Spinal cord (tissue), 10 donors: Measurements from ENCODE around the gene GOSR2. TPM values are rescaled to one million over a fixed set of nuclear protein-coding genes. Genes with fewer than 3 reads are reported as not detected.

ENCODE experiments used
- DNase-seq, 6 donors: peaks; one replicate each; pipeline versions ENCODE4 v3.0.0 to v3.0.0-alpha.2; 2013 to 2015; ENCODE audit warnings: low spot score in 6 of 6, low read depth in 4 of 6
- H3K27ac ChIP-seq: one replicate; pipeline ENCODE4 v1.5.1; 2013; ENCODE audit warnings: low read depth, low read length, control low read depth
- H3K27me3 ChIP-seq: one replicate; pipeline ENCODE4 v1.6.1; 2013; ENCODE audit warnings: low read length; ENCODE audit not compliant: control insufficient read depth, insufficient read depth
- H3K36me3 ChIP-seq: one replicate; pipeline ENCODE4 v1.6.1; 2013; ENCODE audit warnings: low read length; ENCODE audit not compliant: control insufficient read depth, insufficient read depth
- H3K4me1 ChIP-seq: one replicate; pipeline ENCODE4 v1.6.1; 2013; ENCODE audit warnings: low read length; ENCODE audit not compliant: control insufficient read depth, insufficient read depth
- H3K4me3 ChIP-seq: one replicate; pipeline ENCODE4 v1.5.1; 2013; ENCODE audit warnings: low read depth, low read length, control low read depth
- H3K9me3 ChIP-seq: one replicate; pipeline ENCODE4 v1.6.1; 2013; ENCODE audit warnings: low read length; ENCODE audit not compliant: control insufficient read depth, insufficient read depth
- WGBS: methylation state at CpG from one replicate; pipeline ENCODE4 v1.1.5; 2013; ENCODE audit warnings: missing lambda C conversion rate; ENCODE audit not compliant: insufficient coverage; 5-methylcytosine and 5-hydroxymethylcytosine counted together
- polyA plus RNA-seq, 2 donors: library from polyadenylated mRNA; unstranded; fragments of 120-200 nt; gene quantifications; one replicate each; pipeline ENCODE4 v1.2.1, GENCODE V29; 2013; ENCODE audit not compliant: insufficient read length in 2 of 2
- total RNA-seq, 2 donors: library from RNA; depleted of rRNA in 1 of 2; stranded (reverse); fragments of 120-200 nt in 1 of 2; fragments of >200 nt in 1 of 2; gene quantifications; one replicate each; pipeline versions ENCODE4 v1.2.3 to v1.2.4, GENCODE V29; 2013 to 2014
- donor health status: healthy.

The GOSR2 gene
- total and polyA plus RNA-seq, 4 donors: 42.1 to 56.4 (median 46.8) TPM

DNA sequence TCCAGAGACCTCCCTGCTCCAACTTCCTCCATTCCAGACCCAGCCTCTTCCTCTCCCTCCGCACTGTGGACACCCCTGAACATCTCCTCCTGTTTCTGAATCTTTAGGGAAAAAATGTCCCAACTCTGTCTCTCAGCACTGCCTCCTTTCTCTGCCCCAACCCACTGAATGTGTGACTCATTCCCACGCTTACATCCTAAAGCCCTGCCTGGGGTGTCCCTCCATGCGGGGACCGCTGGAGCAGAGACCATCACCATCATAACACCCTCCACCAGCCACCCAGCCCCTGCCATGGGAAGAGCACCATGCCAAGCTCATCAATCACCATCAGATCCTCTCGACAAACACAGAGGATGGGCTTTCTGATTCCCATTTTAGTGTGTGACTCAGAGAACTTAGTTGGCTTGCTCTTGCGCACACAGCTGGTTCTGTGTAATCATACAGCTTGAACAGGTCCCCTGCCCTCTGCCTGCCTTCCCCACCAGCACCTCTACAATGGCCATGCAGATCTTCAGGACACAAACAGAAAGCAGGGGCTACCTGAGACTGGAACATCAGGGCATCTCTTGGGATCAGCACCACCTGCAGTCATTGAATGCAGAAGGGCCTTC, 45.4 kb downstream of the GOSR2 start:
- Histone ChIP-seq H3K36me3 (no peaks in the 10 kb centered on the region), H3K27ac (no peak overlapping the region), H3K4me3 (no peak overlapping the region), H3K9me3 (no peaks in the 10 kb centered on the region), H3K27me3 (no peaks in the 10 kb centered on the region), H3K4me1 (no peaks in the 10 kb centered on the region)
- 92% methylated on average over 6 of the region's 6 CpGs for WGBS
- DNase-seq: no peak

DNA sequence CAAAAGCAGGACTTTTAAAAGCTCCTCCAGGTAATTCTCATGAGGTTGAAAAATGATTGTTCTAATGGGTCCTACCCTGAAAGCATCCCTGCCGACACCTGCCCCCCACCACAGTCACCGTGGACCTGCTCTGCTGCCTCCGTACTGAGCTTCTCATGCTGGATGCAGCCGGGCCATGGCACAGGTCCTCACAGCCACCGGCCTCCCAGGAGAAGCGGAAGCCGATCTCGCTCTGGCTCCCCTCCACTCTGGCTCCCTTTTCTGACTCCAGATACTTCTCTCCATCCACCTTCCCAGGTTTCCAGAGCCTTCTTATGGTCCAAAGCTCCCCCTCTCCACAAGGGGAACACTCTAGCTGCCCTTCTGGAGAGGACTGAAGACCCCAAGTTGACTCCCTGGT, 45.9 kb downstream of the GOSR2 start:
- H3K27me3 ChIP-seq: no peaks in the 10 kb centered on the region
- no peaks in the 10 kb centered on the region for H3K9me3 ChIP-seq
- H3K36me3 ChIP-seq: no peaks in the 10 kb centered on the region
- H3K4me3 ChIP-seq: no peak overlapping the region
- 95% methylated on average over 8 of the region's 8 CpGs for WGBS
- H3K27ac ChIP-seq: no peak overlapping the region
- no peak for DNase-seq
- no peaks in the 10 kb centered on the region for H3K4me1 ChIP-seq

DNA sequence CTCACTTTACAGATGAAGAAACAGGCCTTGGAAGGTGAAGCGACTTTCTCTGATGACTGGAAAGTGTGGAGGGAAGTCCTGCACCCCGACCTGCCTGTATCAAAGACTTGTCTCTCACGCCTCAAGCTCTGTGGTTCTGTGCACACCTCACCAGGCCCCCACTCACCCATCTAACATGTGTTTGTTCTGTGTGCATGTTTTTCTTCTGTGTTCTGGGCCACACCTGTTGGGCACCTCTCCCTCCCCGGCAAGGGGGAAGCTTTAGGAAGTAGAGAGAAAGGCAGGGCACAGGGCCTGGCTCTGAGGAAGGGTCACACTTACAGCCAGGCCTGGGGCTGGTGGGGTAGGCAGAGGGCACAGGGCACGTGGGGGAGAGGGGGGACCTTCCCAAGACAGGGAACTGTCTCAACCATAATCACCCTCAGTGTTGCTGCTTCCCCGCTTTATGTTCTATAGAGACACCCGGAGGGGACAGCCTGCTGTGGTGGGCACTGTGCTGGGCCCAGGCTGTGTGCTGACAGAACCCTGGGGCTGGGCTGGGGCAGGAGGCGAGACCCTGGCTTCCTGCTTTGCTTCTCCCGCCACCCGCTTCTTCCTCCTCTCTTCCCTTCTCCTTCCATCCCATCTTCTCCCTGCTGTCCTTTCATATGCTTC, 48.8 kb downstream of the GOSR2 start:
- Histone ChIP-seq H3K27ac (no peak overlapping the region), H3K9me3 (no peaks in the 10 kb centered on the region), H3K27me3 (peaks cover 2% of the 10 kb centered on the region), H3K36me3 (no peaks in the 10 kb centered on the region), H3K4me3 (no peak overlapping the region), H3K4me1 (no peaks in the 10 kb centered on the region)
- 94% methylated on average over 7 of the region's 10 CpGs for WGBS
- DNase-seq: no peak

DNA sequence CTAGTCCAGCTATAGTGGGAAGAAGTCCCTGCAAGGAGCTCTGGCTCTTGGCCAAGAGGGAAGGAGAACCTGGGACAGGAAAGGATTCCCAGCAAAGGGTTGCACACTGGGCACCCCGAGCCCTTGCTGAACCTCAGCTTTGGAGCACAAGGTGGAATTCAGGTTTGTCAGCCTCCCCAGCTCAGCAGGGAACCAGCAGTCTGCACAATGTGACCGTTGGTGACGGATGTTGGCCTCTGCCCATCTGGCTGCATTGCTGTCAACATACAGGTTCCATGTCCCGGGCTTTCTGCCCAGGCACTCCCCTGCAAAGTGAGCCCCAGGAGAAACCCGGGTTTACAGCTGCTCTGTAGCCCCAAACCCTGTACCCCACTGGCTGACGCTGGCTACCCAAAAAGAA, 49.4 kb downstream of the GOSR2 start:
- Histone ChIP-seq H3K9me3 (no peaks in the 10 kb centered on the region), H3K4me1 (peaks cover 5% of the 10 kb centered on the region), H3K27me3 (peaks cover 7% of the 10 kb centered on the region), H3K4me3 (no peak overlapping the region), H3K27ac (no peak overlapping the region), H3K36me3 (no peaks in the 10 kb centered on the region)
- WGBS: 55% methylated on average over 6 of the region's 6 CpGs
- DNase-seq: peak in 1 of 6 donors; percentile 25

DNA sequence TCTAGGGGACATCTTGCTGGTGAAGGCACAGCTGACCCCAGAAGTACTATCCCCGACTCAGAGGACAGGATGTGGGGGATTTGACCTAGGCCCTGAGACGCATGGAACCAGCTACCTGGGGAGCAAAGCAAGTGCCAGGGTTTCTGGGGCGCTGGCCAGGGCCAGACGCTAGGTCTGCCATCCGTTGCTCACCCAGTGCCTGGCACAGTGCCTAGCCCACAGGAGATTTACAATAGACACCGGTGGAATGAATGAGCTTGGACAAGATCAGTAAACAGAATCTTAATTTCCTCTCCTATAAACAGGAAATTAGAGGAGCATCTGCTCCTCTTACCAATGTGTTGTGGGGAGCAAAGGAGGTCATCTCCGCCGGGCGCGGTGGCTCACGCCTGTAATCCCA, 51.1 kb downstream of the GOSR2 start:
- H3K36me3 ChIP-seq: no peaks in the 10 kb centered on the region
- WGBS: 90% methylated on average over 3 of the region's 11 CpGs
- DNase-seq: no peak
- H3K4me1 ChIP-seq: peaks cover 15% of the 10 kb centered on the region
- no peak overlapping the region for H3K27ac ChIP-seq
- H3K27me3 ChIP-seq: peaks cover 19% of the 10 kb centered on the region
- H3K4me3 ChIP-seq: no peak overlapping the region
- H3K9me3 ChIP-seq: no peaks in the 10 kb centered on the region

DNA sequence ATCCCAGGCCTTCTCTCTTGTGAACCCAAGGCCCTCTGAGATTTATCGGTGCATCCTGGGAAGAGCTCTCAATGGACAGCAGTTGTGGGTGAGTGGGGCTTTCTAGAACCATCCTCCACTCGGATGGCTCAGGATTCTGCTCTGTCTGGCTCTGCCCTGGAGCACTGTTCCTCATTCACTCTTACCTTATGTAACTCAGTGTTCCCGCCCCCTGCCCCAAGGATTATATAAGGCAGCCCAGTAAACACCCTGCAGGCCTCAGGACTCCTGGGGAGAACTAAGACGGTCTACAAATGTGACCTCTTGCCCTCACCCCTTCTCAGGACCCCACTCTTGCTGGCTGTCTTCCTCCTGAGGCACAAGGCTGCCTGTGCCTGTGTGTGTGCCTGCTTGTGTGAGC, 52.3 kb downstream of the GOSR2 start:
- no peak overlapping the region for H3K27ac ChIP-seq

DNA sequence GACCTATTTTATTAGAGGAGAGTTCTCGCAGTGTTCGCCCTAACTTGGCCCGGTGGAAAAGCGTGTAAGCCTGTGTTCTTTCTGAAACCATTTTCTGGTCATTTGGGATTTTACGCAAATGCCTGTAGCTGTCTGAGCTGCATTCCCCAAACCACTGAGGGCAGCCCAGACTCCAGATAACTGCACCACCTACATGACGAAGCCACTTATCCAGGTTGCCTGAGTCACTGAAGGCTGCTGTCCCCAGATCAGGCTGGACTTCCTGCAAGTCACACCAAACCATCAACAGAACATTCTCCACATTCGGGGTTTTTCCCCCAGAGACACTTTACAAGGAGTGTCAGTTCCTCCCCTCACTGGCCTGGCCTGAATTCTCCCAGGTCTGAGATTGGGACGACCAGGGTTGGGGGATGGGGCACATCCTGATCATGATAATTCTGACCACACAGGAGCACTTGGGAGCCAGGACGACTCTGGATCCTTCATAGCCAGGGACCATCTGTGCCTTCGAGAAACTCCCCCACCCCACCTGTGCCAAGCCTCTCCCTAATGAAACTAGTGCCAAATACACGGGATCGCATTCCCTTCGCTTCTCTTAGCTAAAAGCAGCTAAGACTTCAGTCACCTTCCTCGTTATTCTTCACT, 53.8 kb downstream of the GOSR2 start:
- no peaks in the 10 kb centered on the region for H3K36me3 ChIP-seq
- no peak overlapping the region for H3K4me3 ChIP-seq
- WGBS: 71% methylated on average over 9 of the region's 14 CpGs
- H3K27me3 ChIP-seq: peaks cover 37% of the 10 kb centered on the region
- DNase-seq: peak in 1 of 6 donors; percentile 41
- H3K9me3 ChIP-seq: no peaks in the 10 kb centered on the region
- H3K4me1 ChIP-seq: peaks cover 21% of the 10 kb centered on the region
- H3K27ac ChIP-seq: no peak overlapping the region

More for the DNA sequence above, 52.3 kb downstream of the GOSR2 start:
- Histone ChIP-seq H3K36me3 (no peaks in the 10 kb centered on the region), H3K4me1 (peaks cover 21% of the 10 kb centered on the region), H3K4me3 (no peak overlapping the region), H3K27me3 (peaks cover 29% of the 10 kb centered on the region), H3K9me3 (no peaks in the 10 kb centered on the region)
- no peak for DNase-seq
- 83% methylated on average over 2 of the region's 4 CpGs for WGBS

DNA sequence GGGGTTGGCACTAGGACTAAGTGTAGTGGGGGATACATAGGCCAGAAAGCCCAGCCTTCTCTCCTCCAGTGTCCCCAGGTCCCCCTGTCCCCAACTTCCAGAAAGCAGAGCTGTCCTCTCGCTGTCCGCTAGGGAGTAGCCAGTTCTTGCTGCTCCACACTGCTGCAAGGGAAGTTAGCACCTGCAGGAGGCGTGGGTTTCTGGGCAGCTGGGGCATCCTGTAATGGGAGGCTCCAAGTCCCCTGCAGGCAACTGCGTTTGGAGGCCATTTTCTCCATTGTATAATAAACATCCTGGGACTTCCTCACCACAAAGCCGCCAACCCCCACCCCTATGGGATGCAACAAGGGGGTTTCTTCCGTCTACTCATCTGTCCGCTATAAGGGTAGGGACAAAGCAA, 54.4 kb downstream of the GOSR2 start:
- no peak overlapping the region for H3K27ac ChIP-seq
- peaks cover 37% of the 10 kb centered on the region for H3K27me3 ChIP-seq
- H3K36me3 ChIP-seq: no peaks in the 10 kb centered on the region
- H3K9me3 ChIP-seq: no peaks in the 10 kb centered on the region
- peak in 2 of 6 donors; percentile 21 to 42 for DNase-seq
- 50% methylated on average over 2 of the region's 7 CpGs for WGBS
- peaks cover 21% of the 10 kb centered on the region for H3K4me1 ChIP-seq
- H3K4me3 ChIP-seq: no peak overlapping the region

DNA sequence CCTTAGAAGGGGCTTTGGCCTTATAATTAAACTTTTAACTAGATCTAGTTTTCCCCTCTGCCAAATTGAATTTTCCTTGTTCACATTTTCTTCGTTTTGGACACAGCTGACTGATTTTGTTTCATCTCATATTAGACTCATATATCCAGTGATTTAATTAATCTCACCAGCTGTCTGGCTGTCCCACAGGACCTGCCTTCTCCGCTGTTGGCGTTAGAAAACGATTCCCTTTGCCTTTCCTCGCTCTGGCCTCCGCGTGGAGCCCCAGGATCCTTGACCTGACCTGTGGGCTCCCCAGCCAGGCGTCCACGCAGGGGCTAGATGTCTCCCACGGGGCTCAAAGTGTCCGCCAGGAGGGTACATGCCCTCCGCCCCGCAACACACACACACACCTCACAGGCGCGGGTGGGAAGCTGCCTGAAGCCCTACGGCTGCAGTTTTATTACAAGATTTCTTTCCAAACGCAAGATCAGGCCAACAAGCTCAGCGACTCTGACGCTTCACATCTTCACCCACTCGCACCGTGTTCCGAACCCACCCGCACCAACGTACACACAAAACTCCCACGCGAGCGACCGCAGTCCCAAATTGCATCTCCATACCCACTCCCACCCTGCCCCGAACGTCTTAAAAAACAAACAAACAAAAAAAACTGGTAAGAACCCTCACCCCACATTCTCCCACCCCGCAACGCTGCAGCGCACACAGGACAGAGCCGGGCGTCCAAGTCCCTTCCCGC, 55.0 kb downstream of the GOSR2 start:
- H3K4me3 ChIP-seq: no peak overlapping the region
- peak in 1 of 6 donors; percentile 39 for DNase-seq
- H3K4me1 ChIP-seq: peaks cover 21% of the 10 kb centered on the region
- no peaks in the 10 kb centered on the region for H3K36me3 ChIP-seq
- no peak overlapping the region for H3K27ac ChIP-seq
- H3K9me3 ChIP-seq: no peaks in the 10 kb centered on the region
- WGBS: 10% methylated on average over 36 of the region's 36 CpGs
- peaks cover 37% of the 10 kb centered on the region for H3K27me3 ChIP-seq
